GM19324 (cell line): ENCODE data around the gene GSTO1.
A peak's percentile ranks its signal among the peaks of the same experiment; 100 is the strongest.

ENCODE experiments used
- ATAC-seq: cut with Tn5 transposase; IDR thresholded peaks from one replicate; pipeline ENCODE4 v1.9.1; 2021; ENCODE audit warnings: mild to moderate bottlenecking, moderate library complexity; ENCODE audit not compliant: unreplicated experiment, low FRiP score

The GSTO1 gene

DNA sequence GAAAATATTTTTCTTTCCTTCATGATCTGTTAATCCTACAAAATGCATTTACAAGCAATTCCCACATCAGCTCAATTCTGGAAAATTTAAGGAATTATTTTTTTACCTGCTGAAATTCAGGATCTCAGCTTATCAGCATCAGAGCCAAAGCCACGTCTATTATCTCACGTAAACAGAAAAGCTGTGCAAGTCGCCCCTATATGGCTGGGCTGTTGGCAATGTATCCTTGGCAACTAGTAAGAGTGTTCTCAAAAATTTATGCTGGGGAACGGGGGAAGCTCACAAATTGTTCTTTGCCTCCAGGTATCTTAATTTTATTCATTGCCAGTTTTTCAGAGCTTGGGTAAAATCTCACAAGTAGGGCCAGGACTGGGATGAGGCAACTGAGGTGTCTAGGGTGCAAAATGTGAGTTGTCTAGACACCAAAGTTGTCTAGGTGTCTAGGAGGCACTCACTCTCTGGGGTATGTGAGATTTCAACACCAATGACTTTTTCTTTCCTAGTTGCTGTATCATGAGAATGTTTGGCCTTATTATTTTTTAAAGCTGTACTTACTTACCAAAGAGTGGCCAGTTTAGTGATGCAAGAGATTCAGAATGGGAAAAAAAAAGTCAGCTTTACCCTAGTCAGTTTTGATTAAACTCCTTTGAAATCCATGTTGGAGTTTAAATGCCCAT, 19.3 kb downstream of the GSTO1 start:
- ATAC-seq, result no peak

DNA sequence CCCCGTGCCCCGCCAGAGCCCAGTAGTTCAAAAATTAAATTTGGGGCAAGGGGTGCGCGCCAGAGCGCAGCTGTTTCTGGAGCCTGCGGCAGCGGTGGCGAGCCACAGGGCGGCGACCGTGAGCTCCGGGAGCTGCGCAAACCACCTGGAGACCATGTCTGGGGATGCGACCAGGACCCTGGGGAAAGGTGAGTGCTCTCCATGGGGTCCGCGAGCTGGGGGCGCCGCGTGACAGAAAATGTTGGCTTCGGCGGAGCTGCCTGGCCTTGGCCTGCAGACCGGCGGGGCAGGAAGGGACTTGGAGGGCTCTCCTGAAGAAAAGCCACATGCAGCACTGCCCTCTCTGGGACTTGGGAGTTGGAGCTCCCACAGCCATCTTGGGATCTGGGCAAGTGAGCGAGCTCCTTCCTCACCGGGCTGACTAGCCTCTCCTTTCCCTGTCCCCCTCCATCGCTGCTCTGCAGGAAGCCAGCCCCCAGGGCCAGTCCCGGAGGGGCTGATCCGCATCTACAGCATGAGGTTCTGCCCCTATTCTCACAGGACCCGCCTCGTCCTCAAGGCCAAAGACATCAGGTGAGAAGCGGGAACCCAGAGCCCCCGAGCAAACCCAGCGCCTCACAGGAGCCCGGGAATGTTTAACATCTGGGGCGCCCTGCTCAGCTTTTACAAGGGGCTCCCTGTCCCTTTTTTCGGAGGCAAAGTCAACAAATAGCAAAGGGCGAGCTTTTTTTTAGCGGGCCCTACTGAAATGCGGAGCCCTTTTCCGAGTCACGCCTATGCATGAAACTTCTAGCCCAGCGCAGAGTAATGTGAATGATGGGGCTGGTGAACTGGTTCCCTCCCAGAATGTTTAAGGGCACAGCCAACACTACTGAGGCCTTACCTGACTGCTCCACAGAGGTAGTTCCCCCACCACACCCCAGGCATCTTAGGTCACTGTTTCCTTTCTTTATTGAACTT, 20.4 kb downstream of the GSTO1 start:
- peak; percentile 54 for ATAC-seq

DNA sequence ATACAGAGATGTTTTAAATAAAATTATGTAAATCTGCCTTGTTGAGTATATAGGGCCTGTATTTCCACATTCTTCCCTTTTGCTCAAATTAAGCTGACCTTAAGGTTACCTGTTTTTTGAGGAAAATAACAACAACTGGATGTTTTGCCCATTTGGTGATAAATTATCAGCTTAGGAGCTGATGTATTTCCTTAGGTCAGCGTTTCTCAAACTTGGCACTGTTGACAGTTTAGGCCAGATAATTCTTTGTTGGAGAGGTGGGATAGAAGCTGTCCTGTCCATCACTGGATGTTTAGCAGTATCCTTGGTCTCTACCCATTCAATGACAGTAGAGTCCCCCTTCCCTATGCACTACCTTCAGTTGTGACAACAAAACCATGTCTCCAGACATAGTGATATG, 21.5 kb downstream of the GSTO1 start:
- ATAC-seq, result no peak

DNA sequence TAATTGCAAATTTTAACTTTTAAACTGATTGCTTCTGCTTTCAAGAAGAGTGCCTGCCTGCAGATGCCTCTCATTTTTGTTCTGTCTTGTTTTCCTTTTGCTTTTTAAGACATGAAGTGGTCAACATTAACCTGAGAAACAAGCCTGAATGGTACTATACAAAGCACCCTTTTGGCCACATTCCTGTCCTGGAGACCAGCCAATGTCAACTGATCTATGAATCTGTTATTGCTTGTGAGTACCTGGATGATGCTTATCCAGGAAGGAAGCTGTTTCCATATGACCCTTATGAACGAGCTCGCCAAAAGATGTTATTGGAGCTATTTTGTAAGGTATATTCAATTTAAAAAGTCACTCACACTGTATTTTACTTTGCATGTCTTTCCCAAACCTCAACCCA, 23.1 kb downstream of the GSTO1 start:
- ATAC-seq, result no peak

DNA sequence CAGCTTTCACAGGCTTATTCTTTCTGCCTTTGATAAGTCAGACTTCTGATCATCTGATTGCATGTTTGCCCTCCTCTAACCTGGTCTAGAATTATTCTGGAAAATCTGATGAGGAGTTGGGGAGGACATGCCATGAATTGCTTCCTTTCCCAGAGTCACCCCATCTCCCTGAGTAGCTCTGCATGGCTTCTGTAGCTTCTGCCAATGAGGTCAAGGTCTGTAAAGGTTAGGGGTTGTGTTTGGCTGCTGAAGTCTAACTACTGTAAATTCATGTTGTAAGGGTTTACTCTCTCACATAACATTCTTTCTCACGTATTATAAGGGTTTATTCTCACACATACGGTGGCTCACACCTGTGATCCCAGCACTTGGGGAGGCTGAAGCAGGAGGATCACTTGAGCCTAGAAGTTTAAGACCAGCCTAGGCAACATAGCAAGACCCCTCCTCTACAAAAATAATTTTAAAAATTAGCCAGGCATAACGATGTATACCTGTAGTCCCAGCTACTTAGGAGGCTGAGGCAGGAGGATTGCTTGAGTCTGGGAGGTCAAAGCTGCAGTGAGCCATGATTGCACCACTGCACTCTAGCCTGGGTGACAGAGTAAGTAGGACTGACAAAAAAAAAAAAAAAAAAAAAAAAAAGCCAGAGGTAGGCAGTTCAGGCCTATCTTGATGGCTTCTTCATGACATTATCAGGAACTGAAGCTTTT, 25.0 kb downstream of the GSTO1 start:
- ATAC-seq, result no peak

DNA sequence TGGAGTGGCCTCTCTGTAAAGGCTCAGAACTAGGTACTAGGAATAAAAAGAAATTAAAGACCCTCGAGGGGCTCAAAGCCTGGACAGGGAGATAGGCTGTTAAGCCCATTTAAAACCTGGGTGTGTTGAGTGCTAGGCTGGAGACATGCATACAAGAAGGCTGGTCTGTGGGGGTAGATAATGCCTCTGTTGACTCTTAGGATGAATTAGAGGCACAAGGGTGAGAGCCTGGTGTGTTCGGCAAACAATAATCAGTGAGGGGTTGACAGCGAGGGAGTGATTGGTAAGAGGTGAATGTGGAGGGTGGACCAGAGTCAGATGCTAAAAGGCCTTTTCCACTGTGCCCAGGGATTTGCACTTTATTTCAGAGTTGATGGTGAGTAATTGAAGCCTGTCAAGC, 27.0 kb downstream of the GSTO1 start:
- no peak for ATAC-seq

DNA sequence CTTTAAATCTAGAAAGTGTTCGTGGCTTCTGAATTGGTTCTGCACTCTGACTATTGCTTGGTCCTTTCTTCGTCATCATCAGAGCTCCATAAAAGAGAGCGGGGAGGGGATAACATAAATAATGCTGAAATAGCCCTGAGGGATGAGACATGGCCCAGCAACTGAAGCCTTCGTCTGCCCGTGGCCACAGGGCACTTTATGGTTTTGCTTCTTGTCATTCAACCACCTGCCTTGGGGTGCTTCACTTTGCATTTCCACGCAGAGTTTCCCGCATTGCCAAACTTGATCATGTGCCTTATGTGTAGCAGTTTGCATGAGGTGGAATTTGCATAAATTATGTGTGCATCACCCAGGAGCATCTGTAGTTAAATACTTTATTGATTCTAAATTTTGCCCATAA, 30.2 kb downstream of the GSTO1 start:
- no peak for ATAC-seq

DNA sequence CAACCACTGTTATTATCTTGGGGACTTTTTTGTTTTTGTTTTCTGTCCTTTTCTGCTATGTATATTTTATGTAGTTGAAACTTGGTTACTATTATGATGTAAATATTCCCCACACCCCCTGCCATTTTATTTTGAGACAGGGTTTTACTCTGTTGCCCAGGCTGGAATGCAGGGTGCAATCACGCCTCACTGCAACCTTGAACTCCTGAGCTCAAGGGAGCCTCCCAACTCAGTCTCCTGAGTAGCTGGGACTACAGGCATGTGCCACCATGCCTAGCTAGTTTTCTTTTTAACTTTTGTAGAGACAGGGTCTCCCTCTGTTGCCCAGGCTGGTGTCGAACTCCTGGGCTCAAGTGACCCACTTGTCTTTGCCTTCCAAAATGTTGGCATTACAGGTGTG, 32.2 kb downstream of the GSTO1 start:
- no peak for ATAC-seq

DNA sequence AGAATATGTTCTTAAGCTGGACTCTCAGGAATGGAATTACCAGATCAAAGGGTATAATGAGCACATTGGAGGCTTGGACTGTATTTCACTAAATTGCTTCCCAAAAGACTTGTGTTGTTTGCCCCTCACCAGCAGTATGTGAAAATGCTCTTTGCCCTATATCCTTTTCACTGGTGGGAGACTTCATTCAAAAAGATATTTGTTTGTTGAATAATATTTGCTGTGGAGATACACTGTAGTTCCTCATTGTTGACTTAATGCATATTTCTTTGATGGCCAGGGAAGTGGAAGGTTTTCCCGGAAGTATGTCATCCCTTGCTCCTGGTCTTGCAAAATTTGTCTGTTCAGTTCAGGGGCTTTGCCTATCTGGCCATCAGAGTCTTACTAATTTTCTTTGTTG, 33.7 kb downstream of the GSTO1 start:
- ATAC-seq, result no peak

DNA sequence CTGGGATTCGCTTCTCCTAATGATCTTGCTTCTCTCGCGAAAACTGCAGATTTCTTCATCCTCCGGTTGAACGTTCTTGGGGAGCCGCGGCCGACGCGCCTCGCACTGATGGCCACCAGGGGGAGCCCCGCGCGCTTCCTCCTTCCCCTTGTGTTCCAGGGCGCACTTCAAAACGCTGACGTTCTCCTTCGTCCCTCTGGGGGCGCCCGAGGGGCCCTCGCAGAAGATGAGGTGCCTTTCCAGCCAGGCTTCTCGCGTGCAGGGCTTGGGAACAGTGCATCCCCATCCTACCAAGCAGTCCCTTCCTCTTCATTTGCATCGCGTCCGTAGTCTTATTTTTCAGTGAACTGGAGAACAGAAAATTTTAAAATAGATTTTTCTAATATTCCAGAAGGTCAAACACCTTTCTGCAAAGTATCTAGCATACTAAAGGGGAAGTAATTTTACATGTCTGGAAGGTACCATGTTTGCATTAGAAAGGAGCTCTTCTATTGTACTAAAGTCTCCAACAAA, 36.8 kb downstream of the GSTO1 start:
- peak; percentile 93 for ATAC-seq

DNA sequence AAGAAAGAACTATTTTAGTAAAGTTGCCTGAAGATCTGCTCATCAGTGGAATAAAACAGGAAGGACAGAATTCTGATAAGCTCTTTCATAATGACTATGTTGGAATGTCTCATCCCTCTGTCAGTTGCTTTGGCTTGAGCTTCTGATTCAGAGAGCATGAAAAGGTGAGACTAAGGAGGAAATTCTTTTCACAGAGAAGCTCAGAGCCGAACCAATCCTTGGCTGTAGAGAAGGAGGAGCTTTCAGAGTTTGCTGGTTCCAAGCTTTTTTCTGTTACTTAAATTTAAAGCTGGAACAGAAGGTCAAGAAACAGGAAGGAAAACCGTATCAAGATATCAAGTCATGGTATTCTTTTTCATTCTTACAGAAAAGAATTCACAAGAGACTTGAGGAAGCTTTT, 38.3 kb downstream of the GSTO1 start:
- ATAC-seq, result no peak

DNA sequence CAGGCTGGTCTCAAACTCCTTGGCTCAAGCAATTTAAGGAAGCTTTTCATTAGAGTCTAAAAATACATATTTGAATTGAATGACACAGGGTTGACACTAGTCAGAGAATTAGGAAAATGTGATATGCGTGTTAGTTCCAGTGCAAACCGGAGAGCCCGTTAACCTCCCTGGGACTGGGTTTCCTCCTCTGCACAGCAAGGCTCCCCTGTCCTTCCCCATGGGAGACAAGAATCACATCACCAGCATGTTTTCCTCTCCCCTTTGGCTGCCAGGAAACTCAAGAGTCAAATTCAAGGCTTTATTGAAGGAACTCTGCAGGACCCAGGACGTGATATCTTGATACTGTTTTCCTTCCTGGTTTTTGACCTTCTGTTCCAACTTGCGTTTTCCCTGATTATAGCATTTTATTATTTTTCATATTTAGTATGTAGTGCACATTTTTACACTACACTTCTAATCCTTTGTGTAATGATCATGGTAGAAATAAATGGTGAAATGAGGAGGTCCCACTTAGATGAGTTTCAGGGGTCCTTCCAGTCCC, 39.2 kb downstream of the GSTO1 start:
- no peak for ATAC-seq

DNA sequence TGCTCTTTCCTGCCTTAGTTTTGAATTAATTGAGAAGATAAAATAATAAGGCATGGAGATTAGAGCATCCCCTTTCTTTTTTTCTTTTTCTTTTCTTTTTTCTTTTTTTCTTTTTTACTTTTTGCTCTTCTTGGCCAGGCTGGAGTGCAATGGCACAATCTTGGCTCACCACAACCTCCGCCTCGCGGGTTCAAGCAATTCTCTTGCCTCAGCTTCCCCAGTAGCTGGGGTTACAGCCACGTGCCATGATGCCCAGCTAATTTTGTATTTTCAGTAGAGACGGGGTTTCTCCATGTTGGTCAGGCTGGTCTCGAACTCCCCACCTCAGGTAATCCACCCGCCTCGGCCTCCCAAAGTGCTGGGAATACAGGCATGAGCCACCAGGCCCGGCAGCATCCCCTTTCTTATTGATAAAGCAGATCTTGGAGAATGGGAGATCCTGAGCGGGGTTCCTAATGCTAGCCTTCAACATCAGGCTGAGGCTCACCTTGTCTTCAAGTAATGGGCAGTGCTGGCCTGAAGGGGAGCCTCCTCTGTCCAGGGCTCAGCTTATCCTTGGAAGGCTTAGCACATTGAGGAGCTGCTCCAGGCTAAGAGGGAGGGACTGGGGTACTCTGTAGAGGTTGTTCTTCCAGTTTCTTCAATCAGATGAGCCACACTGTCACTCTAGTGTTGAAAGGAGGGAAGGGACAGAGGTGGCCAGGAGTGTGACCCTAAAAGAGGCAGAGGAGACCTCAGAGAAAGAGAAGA, 42.2 kb downstream of the GSTO1 start:
- no peak for ATAC-seq

DNA sequence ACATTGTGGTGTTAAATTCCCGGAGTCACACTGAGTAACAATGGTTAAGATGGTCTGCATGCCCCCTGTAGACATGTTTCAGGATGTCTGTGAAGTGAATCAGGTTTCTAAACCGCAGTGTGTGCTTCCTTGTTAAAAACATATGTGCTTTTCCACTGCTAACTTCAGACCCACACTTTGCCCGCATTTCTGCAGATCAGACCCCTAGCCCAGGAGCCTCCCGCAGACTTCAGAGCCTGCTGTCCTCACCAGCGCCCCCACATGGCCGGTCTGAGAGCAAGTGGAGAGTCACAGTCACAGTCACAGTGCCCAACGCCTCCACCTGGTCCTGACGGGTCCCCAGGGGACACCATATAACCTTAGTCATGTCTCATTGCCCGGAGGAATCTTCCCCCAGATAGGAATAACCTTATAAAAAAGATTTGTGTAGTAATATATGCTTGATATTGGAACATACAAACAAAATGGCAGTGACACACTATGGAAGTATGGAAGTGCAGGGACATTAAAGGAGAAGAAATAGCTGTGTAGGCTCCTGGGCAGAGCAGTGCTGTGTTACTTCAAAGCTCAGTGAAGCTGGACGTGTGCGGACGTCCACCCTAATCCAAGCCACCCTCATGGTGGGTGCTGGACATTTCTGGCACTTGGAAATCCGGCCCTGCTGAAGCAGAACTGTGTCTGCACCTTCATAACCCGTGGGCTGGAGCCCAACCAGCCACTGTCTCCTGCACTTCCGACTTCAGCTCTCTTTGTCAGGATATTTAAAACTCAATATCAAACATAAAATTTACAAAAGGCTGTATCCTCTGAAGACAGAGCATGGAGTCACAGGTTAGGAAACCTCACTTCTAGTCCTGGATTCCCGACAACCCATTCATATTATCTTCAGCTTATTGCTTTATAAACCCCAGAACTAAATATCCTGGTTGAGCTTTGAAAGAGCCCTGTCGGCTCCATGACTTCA, 43.3 kb downstream of the GSTO1 start:
- no peak for ATAC-seq

DNA sequence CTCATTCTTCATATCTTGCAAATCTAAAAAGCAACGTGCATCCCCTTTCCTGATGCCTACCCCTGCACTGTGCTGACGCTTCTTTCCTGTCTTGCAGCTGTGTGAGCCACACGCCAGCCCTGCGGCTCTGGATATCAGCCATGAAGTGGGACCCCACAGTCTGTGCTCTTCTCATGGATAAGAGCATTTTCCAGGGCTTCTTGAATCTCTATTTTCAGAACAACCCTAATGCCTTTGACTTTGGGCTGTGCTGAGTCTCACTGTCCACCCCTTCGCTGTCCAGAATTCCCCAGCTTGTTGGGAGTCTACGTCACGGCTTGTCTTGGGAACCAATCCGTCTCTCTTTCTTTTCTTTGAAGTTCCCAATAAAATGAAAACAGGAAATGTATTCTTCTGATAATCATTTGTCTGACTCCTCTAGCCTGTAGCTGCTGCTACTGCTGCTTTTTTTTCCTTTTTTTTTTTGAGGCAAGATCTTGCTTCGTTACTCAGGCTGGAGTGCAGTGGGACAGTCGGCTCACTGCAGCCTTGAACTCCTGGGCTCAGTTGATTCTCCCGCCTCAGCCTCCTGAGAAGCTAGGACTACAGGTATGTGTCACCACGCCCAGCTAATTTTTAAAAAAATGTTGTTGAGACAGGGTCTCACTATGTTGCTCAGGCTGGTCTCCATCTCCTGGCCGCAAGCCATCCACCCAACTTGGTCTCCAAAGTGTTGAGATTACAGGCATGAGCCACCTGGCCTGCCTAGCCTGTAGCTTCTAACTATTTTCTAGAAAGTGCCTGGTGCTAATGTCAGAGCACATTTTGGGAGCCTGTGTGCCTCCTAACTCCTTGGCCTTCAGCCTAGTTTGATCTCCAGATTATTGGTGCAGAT, 44.6 kb downstream of the GSTO1 start:
- ATAC-seq, result no peak

DNA sequence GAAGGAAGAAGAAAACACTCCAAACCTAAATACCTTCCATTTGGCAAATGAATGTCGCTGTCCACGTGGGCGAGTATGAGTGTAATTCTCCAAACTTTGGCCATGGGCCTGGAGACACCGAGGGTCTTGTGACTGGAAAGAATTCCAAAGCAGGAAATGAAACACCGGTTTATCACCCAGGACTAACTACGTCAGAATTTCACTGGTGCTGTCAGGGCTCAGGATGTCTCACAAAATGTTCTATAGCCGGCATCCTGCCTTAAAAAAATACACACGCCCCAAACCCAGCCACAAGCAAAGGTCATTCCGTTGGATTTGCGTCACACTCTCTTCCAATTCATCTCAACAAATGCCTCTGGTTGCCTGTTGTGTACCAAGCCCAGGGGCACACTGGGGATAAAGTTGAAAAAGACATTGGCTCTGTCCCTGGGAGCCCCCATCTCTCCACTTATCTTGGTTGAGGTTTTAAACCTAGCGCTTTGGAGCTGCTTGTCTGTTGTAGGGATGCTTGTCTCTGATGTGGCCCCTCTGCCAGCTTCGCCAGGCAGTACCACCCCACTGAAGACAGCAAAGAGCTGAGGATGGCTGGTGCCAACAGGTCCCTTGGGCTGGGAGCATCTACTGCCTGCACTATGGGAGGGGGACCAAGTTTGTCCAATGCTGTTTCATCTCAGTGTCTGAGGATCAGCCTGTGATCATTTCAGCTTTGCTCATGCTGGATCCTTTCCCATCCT, 45.5 kb downstream of the GSTO1 start:
- ATAC-seq, result no peak

DNA sequence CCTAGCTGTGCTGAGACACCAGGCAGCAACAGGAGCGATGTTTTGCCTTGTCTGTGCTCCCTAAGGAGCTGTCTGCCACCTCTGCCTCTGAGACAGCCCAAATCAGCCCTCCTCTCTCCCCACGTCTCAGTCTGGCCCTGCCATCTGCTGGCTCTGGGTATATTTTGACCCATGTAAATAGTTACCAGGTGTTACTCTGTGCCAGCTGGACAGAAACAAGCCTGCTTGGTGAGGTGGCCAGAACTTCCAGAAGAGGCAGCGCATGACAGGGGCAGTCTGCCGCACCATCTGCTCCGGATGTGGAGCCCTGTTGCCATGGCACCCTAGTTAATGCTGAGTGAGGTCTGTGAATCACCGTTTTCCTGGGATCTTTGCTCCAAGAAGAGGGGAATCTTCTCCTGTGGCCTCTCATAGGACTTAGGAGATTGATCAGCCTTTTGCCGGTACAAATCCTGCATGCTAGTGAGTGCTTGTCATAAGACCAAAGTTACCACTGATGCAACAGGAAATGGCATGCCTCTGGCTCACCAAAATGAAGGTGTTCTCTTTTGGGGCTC, 46.1 kb downstream of the GSTO1 start:
- no peak for ATAC-seq
